HepG2 (cell line): Measurements from ENCODE around the gene AAGAB. TPM values are rescaled to one million over a fixed set of nuclear protein-coding genes. Genes with fewer than 3 reads are reported as not detected.

ENCODE experiments used
- ATAC-seq: fragments of 200-7000 bp; cut with Tn5 transposase; 3 replicates; pipeline ENCODE4 v1.9.1; 2020; ENCODE audit warnings: mild to moderate bottlenecking, moderate library complexity
- BruUV-seq: library from RNA; stranded (reverse); fragments of 400-500 nt; replicated peaks from 2 replicates; lab custom pipeline; 2021; lab: Mats Ljungman, UMichigan
- CTCF ChIA-PET: fragments of 300-600 bp; formaldehyde crosslinking; extraction: SDS; loops from one replicate; lab custom pipeline; 2021; ENCODE audit warnings: low total read pairs, inconsistent platforms, low intra/inter-chr PET ratio; lab: Yijun Ruan, JAX
- POLR2A ChIA-PET: fragments of 350-600 bp; sonication (Branson Sonifier 250); formaldehyde crosslinking; loops from one replicate; lab custom pipeline; 2020; ENCODE audit warnings: antibody characterized with exemption, inconsistent platforms; lab: Yijun Ruan, JAX
- DNase-seq: peaks from one replicate; pipeline ENCODE4 v3.0.0-alpha.2; 2015; ENCODE audit warnings: low spot score
- FAIRE-seq: peaks from 3 replicates; lab custom pipeline; 2011; peaks lifted over from hg19 to GRCh38; lab: Jason Lieb, UNC
- H2AFZ ChIP-seq: one replicate; pipeline ENCODE4 v1.6.1; 2011; ENCODE audit warnings: low read length, inconsistent platforms
- H3K27ac ChIP-seq: fragments of 300-600 bp; 3 replicates; pipeline ENCODE4 v1.8.0; 2011; ENCODE audit warnings: mixed run types, mild to moderate bottlenecking, mixed read lengths, low read length, inconsistent platforms; ENCODE audit not compliant: insufficient read depth; ENCODE audit errors: extremely low read length
- H3K27me3 ChIP-seq, 2 experiments: fragments of 200-600 bp in 1 of 2; 2 replicates in 1 of 2; 3 replicates in 1 of 2; pipeline versions ENCODE4 v1.6.0 to v1.8.0; 2011; ENCODE audit warnings: low read length in 2 of 2, mild to moderate bottlenecking in 2 of 2, moderate library complexity in 2 of 2, inconsistent platforms in 1 of 2; ENCODE audit not compliant: insufficient read depth in 2 of 2, control insufficient read depth in 1 of 2
- H3K36me3 ChIP-seq, 2 experiments: fragments of 200-600 bp in 1 of 2; replicated peaks in 1 of 2; 2 replicates in 1 of 2; 3 replicates in 1 of 2; pipeline versions ENCODE4 v1.5.1 to v1.8.0; 2011; ENCODE audit warnings: low read length in 2 of 2, inconsistent platforms in 1 of 2; ENCODE audit not compliant: insufficient read depth in 2 of 2, control insufficient read depth in 1 of 2
- H3K4me1 ChIP-seq: 2 replicates; pipeline ENCODE4 v1.5.1; 2012; ENCODE audit warnings: low read length, inconsistent platforms; ENCODE audit not compliant: insufficient read depth
- H3K4me2 ChIP-seq: 2 replicates; pipeline ENCODE4 v1.6.0; 2011; ENCODE audit warnings: low read depth, low read length, inconsistent platforms
- H3K4me3 ChIP-seq, 3 experiments: fragments of 200-600 bp in 1 of 3; sonication (generic), shearing (Covaris generic) in 1 of 3; replicated peaks in 1 of 3; 2 replicates each; pipeline ENCODE4 v1.5.1; 2011 to 2016; ENCODE audit warnings: low read length in 3 of 3, inconsistent platforms in 2 of 3, low read depth in 2 of 3, mild to moderate bottlenecking in 2 of 3, control low read depth in 1 of 3, mixed read lengths in 1 of 3; ENCODE audit not compliant: insufficient read depth in 1 of 3
- H3K79me2 ChIP-seq: one replicate; pipeline ENCODE4 v1.6.1; 2011; ENCODE audit warnings: low read length, inconsistent platforms; ENCODE audit not compliant: insufficient read depth
- H3K9ac ChIP-seq: 2 replicates; pipeline ENCODE4 v1.6.0; 2011; ENCODE audit warnings: mild to moderate bottlenecking, low read depth, low read length, inconsistent platforms; ENCODE audit not compliant: insufficient read depth
- H3K9me3 ChIP-seq: 2 replicates; pipeline ENCODE4 v1.5.1; 2012; ENCODE audit warnings: mild to moderate bottlenecking, low read length
- H4K20me1 ChIP-seq: 2 replicates; pipeline ENCODE4 v1.6.0; 2011; ENCODE audit warnings: inconsistent platforms, mild to moderate bottlenecking, low read length, moderate library complexity; ENCODE audit not compliant: insufficient read depth
- CEBPZ ChIP-seq: IDR thresholded peaks from 2 replicates; pipeline ENCODE4 v1.6.1; 2012; ENCODE audit warnings: low read length, improper control_type of control experiment
- FOSL1 ChIP-seq: sonication (generic); formaldehyde crosslinking; IDR thresholded peaks from 2 replicates; pipeline ENCODE4 v1.9.0; 2021; ENCODE audit warnings: missing genetic modification reagents, borderline replicate concordance
- FOXJ3 ChIP-seq: sonication (generic); formaldehyde crosslinking; IDR thresholded peaks from 2 replicates; pipeline ENCODE4 v1.4.0; 2020; ENCODE audit warnings: missing genetic modification reagents, mild to moderate bottlenecking, borderline replicate concordance
- KDM5B ChIP-seq: sonication (generic); formaldehyde crosslinking; IDR thresholded peaks from 2 replicates; pipeline ENCODE4 v1.4.0; 2020; ENCODE audit warnings: missing genetic modification reagents, mild to moderate bottlenecking, borderline replicate concordance
- MAFG ChIP-seq: sonication (generic); formaldehyde crosslinking; IDR thresholded peaks from 2 replicates; pipeline ENCODE4 v1.5.1; 2020; ENCODE audit warnings: mild to moderate bottlenecking, missing genetic modification reagents
- MED1 ChIP-seq: sonication (generic); formaldehyde crosslinking; IDR thresholded peaks from 2 replicates; pipeline ENCODE4 v1.4.0; 2020; ENCODE audit warnings: missing genetic modification reagents
- NFRKB ChIP-seq: fragments of 450-650 bp; IDR thresholded peaks from 2 replicates; pipeline ENCODE4 v1.6.1; 2017
- NONO ChIP-seq, 2 experiments: fragments of 450-650 bp in 1 of 2; sonication (generic) in 1 of 2; formaldehyde crosslinking in 1 of 2; IDR thresholded peaks in 1 of 2; conservative IDR thresholded peaks in 1 of 2; 2 replicates each; pipeline versions ENCODE4 v1.6.1 to v1.8.0; 2017 to 2022; ENCODE audit warnings: mild to moderate bottlenecking in 1 of 2, missing genetic modification reagents in 1 of 2, moderate library complexity in 1 of 2
- TRAFD1 ChIP-seq: sonication (generic); formaldehyde crosslinking; IDR thresholded peaks from 2 replicates; pipeline ENCODE4 v1.5.1; 2020; ENCODE audit warnings: missing genetic modification reagents, mild to moderate bottlenecking, borderline replicate concordance
- YY1 ChIP-seq: IDR thresholded peaks from 2 replicates; pipeline ENCODE4 v1.6.1; 2011; ENCODE audit warnings: low read length, low read depth, moderate library complexity, mild to moderate bottlenecking; ENCODE audit not compliant: insufficient read depth, insufficient replicate concordance
- ZNF230 ChIP-seq: sonication (generic); formaldehyde crosslinking; IDR thresholded peaks from 2 replicates; pipeline ENCODE4 v1.4.0; 2020; ENCODE audit warnings: mild to moderate bottlenecking, missing genetic modification reagents
- ZNF362 ChIP-seq: sonication (generic); formaldehyde crosslinking; IDR thresholded peaks from 2 replicates; pipeline ENCODE4 v1.4.0; 2020; ENCODE audit warnings: missing genetic modification reagents, mild to moderate bottlenecking, borderline replicate concordance
- ZNF768 ChIP-seq: sonication (generic); formaldehyde crosslinking; IDR thresholded peaks from 2 replicates; pipeline ENCODE4 v1.4.0; 2020; ENCODE audit warnings: missing genetic modification reagents
- ZNF780A ChIP-seq: sonication (generic); formaldehyde crosslinking; IDR thresholded peaks from 2 replicates; pipeline ENCODE4 v1.8.0; 2022; ENCODE audit warnings: mild to moderate bottlenecking, missing genetic modification reagents, moderate library complexity
- ZSCAN29 ChIP-seq: sonication (generic); formaldehyde crosslinking; conservative IDR thresholded peaks from 2 replicates; pipeline ENCODE4 v1.4.0; 2020; ENCODE audit warnings: mild to moderate bottlenecking, missing genetic modification reagents
- WGBS: methylation state at CpG from one replicate; pipeline ENCODE4 v1.1.6; 2017; ENCODE audit warnings: low lambda C conversion rate; 5-methylcytosine and 5-hydroxymethylcytosine counted together
- in situ Hi-C: cut with HindIII; loops from 2 replicates; pipeline ENCODE4 v1.10.0; 2017; ENCODE audit warnings: low pct_unique_long_range_greater_than_20kb; ENCODE audit not compliant: extremely low pct_ligation_motif_present
- intact Hi-C: fragments of 100-400 bp; cut with micrococcal nuclease; formaldehyde crosslinking; loops from one replicate; pipeline ENCODE4 v1.10.0; 2022; ENCODE audit not compliant: unreplicated experiment
- polyA plus RNA-seq, 8 experiments: library from polyadenylated mRNA; depleted of rRNA in 3 of 8; stranded (reverse) in 7 of 8; unstranded in 1 of 8; fragments of >200 nt; fragmentation: Illumina TruSeq in 4 of 8; extraction: Trizol in 4 of 8; gene quantifications; 2 replicates each; pipeline versions ENCODE4 v1.2.1 to v1.2.3, GENCODE V29; 2011 to 2016; ENCODE audit warnings: low read depth in 4 of 8, missing spikeins in 1 of 8, mixed read lengths in 1 of 8; ENCODE audit not compliant: insufficient read depth in 1 of 8
- total RNA-seq, 5 experiments: library from RNA; depleted of rRNA; stranded (reverse); fragments of >200 nt; fragmentation: Illumina TruSeq; extraction: Trizol; gene quantifications; 2 replicates each; pipeline ENCODE4 v1.2.3, GENCODE V29; 2016; ENCODE audit warnings: low read depth in 1 of 5
- TF ChIP-seq, protein P1 (sequence below): sonication (generic); formaldehyde crosslinking; IDR thresholded peaks from 2 replicates; pipeline ENCODE4 v1.5.0; 2020; ENCODE audit warnings: missing genetic modification reagents, mild to moderate bottlenecking, borderline replicate concordance

Gene AAGAB
- total and polyA plus RNA-seq, 2 of the 13 experiments (the other 11 are each of a cell fraction or from before 2014, with no cell fraction given), result 8.0 to 34.9 TPM

DNA sequence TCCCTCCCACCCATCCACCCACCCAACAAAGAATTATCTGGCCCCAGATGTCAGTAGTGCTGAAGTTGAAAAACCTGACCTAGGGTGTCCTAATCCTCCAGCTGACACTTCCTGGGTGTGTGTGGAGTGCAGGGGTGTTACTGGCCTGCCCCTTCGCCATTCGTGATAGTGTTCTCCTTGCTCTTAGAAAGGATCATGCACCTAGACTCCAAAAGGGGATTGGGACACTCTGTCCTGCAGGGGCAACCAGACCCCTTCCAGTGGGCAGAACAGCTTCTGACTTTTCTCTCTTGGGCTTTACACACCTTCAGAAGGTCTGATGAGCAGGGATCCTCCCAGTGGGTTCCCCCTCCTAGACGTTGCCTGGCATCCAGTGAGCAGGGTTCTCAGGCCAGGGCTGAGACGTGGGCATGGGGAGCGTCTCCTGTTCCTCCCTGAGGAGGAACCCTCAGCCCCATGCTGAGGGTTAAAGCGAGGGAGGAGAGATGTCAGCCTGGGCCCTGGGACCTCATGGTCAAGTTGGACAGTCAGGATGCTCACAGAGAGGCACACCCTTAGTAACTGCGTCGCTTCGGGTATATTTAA, 75.0 kb downstream of the AAGAB start (continued):
- TF ChIP-seq TRAFD1 (CRISPR knock-in tag) (no peak), MAFG (CRISPR knock-in tag) (no peak), ZNF768 (no peak), ZSCAN29 (CRISPR knock-in tag) (no peak), YY1 (no peak), FOXJ3 (no peak), KDM5B (CRISPR knock-in tag) (no peak), ZNF362 (CRISPR knock-in tag) (no peak), MED1 (CRISPR knock-in tag) (no peak)

- no peak overlapping the region for H2AFZ ChIP-seq
- no peak overlapping the region for H3K9ac ChIP-seq
- H3K9me3 ChIP-seq, result no peaks in the 10 kb centered on the region
- DNase-seq (no peak), FAIRE-seq (no peak), ATAC-seq (no peak)
- peaks cover 15% of the 10 kb centered on the region for H3K4me1 ChIP-seq
- BruUV-seq, result no TSS peak
- H3K36me3 ChIP-seq, result peaks cover 19 to 62% of the 10 kb centered on the region in 2 experiments
- intact Hi-C loops (no loop called here), in situ Hi-C loops (no loop called here)
- H3K79me2 ChIP-seq, result no peaks in the 10 kb centered on the region
- no peak overlapping the region for H3K4me2 ChIP-seq
- ChIA-PET POLR2A (no interaction called here), CTCF (no interaction called here)
- H3K27me3 ChIP-seq, result no peaks in the 10 kb centered on the region
- H4K20me1 ChIP-seq, result peaks cover 3% of the 10 kb centered on the region
- no peak overlapping the region for H3K4me3 ChIP-seq
- 97% methylated on average over 11 of the region's 11 CpGs for WGBS
- no peak overlapping the region for H3K27ac ChIP-seq
- TF ChIP-seq NONO (IDR thresholded peaks at IDR 0.05) (no peak), NONO (CRISPR knock-in tag; conservative IDR thresholded peaks at IDR 0.05) (no peak), NFRKB (no peak), ZNF230 (CRISPR knock-in tag) (no peak), CEBPZ (no peak), ZNF780A (no peak), FOSL1 (CRISPR knock-in tag) (no peak)
- TF ChIP-seq, protein P1, sequence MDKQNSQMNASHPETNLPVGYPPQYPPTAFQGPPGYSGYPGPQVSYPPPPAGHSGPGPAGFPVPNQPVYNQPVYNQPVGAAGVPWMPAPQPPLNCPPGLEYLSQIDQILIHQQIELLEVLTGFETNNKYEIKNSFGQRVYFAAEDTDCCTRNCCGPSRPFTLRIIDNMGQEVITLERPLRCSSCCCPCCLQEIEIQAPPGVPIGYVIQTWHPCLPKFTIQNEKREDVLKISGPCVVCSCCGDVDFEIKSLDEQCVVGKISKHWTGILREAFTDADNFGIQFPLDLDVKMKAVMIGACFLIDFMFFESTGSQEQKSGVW (CRISPR knock-in tag), result no peak
Measured at GRCh38 chr15:67178569-67179210, 75.8 kb downstream of the AAGAB start.
